HPDE6-E6E7 (cell line): ENCODE measurements around the gene GNG7.

ENCODE experiments used
- DNase-seq: peaks from one replicate; pipeline ENCODE4 v3.0.0; 2011; ENCODE audit warnings: missing footprints; ENCODE audit errors: extremely low spot score

Gene GNG7

DNA sequence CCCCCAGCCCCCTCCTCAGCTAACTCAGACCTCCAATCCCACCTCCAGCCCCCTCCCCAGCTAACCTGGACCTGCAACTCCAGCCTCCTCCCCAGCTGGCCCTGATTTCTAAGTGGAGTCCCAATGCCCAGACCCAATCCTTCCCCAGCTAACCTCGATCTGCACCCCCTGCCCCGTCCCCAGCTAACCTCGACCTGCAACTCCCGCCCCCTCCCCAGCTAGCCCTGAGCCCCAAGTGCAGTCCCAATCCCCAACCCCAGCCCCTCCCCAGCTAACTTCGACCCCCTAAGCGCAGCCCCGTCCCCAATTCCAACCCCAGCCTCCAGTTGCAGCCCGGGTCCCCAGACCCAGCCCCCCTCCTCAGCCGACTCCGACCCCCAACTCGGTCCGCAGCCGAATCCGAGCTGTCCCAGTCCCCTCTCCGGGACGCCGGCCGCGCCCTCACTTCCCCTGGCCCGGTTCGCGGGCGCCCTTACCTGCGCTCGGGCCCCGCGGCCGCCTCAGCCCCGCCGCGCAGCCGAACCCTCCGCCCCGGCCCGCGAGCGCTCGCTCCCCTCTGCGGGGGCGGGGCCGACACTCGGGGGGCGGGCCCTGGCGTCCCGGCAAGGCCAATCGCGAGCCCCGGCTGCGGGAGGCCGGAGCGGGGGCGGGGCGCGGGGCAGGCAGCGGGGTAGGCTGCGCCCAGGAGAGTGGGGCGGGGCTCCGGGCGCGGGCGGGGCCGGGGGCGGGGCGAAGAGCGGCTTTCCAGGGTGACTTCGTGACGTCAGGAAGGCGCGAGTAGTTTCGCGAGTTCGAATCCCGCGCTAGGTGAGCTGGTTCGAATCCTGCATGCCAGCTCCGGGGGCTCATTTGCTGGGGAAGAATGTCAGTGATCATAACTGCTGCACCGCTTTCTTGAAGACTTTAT is at the start of gene GNG7:
Gene GNG7, minus strand, starts transcription at position 525 of the 907 bp plus-strand sequence. CDS start 182,006 bp downstream, outside the sequence.
- peak; percentile 50 for DNase-seq

DNA sequence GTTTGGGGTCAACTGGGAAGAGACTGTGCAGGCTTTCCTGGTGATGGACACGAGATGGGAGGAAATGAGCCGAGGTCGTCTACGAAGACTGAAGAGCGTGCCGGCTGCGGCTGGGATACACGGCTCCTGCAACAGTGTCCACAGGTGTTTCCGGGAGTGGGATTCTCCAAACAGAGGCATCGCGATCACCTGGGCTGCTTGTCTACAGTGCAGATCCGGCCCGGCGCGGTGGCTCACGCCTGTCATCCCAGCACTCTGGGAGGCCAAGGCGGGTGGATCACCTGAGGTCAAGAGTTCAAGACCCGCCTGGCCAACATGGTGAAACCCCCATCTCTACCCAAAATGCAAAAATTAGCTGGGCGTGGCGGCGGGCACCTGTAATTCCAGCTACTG is 48.9 kb upstream of the GNG7 start:
- DNase-seq, result no peak

DNA sequence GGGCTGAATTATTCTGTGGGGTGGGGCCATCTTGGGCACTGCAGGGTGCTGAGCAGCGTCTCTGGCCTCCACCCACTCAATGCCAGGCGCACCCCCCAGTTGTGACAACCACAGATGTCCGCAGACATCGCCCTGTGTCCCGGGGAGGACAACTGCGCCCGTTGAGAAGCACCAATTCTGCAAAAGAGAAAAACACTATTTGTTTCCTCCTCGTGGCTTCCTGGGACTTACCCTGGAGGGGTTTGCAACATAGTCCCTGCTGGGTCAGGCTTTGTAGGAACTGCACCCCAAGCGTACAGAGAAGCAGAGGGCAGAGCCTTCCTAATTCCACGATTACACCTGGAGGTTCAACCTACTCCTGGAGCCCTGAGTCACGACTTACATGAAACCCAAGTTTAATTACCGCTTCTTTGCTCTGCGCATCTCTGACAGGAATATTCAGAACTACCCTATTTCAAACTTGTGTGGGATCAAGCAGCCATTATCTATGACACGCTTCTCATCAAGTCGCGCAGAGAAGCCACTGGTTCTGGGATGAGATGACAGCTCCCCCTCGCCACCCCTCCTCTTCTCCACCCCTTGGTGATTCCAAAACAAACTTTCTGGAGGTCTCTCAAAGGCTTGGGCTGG is 48.4 kb upstream of the GNG7 start:
- no peak for DNase-seq

DNA sequence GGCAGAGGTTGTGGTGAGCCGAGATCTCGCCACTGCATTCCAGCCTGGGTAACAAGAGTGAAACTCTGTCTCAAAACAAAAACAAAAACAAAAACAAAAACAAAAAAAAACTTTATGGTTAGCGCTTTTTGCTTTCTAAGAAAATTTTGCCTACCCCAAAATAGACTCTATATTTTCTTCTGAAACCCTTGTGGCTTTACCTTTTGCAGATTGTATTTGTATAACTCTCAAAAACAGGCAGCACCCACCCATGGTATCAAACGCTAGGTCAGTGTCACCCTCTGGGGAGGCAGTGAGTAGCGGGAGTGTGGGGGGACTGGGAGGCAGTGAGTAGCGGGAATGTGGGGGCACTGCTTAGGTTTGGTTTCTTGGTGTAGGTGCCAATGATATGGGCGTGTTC is 44.9 kb upstream of the GNG7 start:
- no peak for DNase-seq

DNA sequence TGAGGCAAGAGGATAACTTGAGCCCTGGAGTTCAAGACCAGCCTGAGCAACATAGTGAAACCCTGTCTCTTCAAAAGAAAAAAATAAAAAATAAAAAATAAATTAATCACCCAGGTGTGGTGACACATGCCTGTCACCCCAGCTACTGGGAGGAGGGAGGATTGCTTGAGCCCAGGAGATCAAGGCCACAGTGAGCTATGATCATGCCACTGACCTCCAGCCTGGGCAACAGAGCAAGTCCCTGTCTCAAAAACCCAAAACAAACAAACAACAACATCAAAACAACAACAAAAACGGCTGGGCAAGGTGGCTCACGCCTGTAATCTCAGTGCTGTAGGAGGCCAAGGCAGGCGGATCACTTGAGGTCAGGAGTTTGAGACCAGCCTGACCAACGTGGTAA is 41.6 kb upstream of the GNG7 start:
- DNase-seq, result no peak

DNA sequence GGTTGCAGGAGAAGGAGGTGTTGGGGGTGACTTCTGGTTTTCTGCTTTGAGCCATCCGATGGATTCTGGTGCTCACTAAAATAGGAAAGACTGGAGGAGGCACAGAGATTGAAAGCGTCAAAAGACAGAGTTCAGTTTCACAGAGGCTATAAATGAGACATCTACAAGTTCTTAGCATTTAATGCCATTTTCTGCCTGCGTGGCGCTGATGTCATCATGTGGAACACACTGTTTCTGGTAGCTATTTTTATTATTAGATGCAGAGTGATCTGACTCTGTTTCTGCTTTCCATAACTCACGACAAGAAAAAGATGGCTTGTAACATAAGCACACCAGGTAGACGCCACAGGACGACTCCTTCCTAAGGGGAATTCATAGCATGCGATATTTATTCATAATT is 40.6 kb upstream of the GNG7 start:
- no peak for DNase-seq

DNA sequence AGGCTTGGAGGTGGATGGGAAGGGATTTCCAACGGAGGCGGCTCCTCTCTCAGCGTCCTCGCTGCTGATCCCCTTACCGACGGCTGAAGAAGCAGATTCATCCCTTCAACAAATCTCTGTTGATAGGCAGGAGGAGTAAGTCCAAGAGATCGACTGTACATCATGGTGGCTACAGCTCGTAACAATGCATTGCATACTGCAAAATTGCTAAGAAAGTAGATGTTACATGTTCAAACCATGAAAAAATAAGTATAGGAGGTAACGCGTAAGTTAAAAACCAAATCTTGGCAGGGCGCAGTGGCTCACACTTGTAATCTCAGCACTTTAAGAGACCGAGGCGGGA is 37.8 kb upstream of the GNG7 start:
- DNase-seq, result no peak

DNA sequence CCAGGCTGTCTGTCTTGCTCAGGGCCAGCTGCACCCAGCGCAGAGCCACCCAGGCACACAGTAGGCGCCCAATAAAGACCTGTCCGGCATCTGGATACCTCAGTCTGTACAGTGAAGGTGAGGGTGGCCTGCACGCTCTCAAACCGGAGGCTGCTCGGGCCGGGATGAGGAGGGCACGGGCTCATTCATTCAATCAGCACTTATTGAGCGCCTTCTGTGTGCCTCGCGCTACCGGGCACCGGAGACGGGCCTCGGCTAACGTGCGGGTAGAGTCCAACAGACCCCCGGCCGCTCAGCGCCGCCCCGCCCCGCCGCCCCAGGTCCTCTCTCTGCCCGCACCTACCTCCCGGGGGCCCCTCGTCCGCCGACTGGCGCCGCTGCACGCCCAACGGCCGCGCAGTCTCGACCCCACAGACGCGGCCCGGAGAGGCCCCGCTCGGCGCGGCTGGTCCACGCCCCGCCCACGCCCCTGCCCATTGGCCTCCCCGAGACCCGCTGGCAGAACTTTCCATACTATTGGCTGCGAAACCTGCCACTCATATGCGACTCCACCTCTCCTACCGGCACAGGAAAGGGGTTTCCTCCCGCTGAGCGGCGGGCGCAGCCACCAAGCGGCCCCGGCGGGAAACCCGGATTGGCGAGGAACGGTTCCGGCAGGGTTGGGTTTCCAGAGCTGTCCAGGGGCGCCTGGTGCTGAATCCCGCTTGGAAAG is 37.3 kb upstream of the GNG7 start, which contains the start of gene SLC39A3:
Gene SLC39A3, minus strand, starts transcription at position 416 of the 712 bp plus-strand sequence. CDS start 2,760 bp downstream, outside the sequence.
- DNase-seq, result peak; percentile 100

DNA sequence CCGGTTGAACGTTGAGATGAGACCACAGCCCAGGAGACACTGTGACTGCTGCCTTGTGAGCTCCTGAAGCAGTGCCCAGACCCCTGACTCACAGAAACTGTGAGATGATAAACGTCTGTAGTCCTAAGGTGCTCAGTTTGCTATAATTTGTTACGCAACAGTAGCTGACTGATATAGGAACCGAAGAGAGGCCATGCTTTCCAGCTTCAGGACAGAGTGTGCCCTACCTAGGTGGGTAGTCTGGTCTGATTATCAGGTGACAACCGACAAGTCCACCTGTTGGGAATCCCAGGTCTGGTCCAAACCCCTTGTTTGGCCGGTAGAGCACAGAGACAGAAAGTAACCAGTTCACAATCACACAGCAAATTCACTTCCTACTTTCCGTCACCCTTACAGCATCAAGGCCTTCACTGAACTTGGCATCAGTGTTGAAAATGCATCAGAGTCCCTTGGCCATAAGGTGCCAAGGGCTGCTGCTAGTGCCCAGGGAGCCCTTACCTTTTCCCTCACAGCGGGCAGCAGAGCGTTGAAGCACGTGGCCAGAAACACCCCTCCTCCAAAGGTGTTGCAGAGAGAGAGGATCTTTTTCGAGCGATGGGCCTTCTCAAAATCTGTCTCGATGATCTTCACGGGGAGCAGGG is 34.2 kb upstream of the GNG7 start:
- no peak for DNase-seq

DNA sequence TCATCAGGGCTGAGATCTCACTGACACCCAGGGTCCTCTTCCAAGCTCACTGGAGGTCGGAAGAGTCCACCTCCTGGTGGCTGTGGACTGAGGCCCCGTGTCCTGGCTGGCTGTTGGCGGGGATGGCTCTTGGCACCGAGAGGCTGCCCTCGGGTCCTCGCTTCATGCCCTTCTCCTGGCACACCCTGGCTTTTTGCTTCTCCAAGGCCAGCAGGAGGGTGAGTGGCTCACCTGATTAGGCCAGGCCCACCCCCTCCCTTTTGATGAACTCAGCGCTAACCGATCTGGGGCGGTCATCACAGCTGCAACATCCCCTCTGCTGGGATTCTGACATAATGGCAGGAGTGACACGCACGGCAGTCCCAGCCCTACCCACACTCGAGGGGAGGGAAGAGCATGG is 32.9 kb upstream of the GNG7 start:
- DNase-seq, result no peak

DNA sequence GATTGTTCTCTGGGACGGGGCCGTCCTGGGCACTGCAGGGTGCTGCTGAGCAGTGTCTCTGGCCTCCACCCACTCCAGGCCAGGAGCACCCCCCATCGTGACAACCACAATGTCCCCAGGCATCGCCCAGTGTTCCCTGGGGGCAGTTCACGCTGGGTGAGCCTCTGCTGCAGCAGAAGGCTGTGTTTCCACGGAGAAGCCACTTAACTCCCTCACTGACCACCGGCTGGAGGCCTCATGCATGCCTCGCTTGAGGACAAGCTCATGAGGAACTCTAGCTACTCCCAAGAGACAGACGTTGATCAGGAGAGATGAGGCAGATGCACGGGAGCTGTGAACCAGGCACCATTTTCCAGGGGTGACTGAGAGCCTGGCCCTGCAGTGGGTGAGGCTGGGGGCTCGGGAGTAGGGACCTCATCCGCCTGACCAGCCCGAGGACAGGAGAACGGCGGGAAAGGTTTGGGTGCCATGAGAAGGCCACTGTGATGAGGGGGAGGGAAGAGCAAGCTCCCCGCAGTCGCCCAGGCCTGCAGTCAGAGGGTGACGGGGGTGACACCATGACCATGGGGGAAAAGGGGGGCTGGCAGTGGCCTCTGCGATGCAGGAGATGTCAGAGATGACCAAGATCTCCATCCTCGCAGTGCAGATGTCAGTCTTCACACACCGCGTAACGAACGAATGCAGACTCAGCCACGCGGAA is 32.2 kb upstream of the GNG7 start:
- DNase-seq, result no peak

DNA sequence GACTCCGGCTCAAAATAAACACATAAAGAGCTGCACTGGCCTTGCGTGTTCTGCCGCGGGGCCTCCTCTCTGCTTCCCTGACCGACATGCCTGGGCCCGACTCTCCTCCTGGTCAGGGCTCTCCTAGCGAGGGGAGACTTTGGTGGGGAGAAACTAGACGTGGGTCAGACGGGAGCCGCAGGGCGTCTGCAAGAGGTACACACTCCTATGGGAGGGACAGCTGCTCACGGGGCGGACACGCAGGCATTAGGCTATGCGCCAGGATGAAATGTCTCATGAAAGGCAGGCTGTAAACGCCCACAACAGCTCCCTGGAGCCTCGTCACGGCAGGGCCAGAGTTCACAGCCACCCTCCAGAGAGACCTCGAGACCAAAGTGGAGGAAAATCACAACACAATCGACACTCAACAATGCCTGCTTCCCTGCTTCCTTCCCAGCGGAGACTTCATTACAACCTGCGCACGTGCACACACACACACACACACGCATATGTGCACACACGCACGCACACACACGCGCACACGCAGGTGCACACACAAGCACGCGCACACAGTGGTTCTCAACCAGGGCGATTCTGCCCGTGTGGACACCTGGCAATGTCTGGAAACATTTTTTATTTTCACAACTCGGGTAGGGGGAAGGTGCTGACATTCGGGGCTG is 31.6 kb upstream of the GNG7 start:
- no peak for DNase-seq

DNA sequence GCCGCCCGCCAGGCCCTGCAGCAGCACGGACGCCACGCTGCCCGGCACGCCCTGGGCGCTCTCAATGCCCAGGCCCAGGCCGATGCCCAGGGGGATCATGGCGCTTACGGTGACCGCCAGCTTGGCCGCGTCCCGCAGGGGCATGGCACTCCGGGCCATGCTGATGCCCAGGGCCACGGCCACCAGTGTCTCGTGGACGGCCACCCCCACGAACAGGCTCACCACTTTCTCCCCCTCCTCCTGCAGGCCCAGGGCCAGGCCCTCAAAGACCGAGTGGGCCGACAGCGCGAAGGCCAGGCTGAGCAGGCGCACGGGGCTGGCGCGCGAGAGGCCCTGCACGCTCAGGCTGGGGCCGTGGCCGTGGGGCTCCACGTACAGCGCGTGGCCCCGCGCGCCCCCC is 30.4 kb upstream of the GNG7 start:
- no peak for DNase-seq

DNA sequence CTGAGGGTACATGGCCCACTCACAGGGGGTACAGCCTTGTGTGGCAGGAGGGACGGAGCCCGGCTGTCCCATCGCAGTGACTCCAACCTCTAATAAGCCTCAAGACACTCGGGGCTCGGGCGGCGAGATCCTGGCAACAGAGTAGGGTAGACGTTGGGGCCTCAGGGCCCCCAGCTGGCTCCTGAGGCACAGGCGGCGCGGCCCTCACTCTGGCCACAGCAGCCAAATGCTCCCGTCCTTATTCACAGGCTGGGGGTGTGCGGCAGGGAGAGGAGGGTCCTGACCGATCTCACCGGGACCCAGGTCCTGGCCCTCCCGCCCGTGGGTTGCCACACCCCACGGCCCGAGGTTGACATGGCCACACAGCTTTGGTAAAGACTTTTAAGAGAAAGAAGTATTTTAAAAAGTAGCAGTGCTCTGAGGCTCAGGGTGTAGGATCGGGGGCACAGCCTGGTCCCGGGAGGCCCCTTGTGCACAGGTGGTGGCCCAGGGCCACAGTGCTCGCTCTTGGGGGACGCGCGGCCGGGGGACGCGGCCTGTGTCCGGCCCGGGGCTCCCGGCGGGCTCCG is 29.7 kb upstream of the GNG7 start:
- DNase-seq, result no peak

DNA sequence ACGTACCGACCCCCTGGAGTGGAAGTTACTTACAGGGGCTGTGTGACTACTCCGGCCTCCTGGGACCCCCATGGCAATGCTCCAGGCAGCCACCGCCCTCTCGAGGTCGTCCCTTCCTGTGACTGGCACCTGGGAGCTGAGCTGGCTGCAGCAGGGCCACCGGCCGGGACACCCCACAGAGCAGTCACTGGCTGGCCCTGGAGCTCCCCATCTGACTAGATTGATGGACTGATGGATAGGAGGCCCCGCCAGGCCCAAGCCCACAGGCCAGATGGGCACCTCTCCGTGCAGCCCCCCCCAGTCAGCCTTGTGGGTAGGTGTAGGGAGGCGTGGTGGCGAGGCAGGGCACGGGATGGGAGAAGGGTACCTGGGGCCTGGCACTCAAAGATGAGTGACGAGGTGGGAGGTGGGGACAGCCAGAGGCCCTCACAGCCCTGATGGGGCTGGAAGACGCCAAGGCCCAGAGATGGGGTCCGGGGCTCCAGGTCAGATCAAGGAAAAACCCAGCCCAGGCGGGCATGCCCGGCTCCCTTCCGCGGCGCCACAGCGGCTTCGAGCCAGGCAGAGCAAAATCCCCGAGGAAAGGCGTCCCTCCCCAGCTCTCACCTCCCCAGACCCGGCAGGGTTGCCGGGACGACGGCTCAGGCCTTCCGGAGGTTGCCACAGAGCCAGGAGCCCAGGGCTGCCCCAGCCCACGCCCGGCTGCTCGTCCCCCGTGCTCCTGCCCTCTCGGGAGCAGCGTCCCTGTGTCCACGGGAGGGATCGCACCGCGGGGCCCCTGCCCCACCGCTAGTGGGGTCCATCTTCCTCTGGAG is 28.9 kb upstream of the GNG7 start:
- no peak for DNase-seq

DNA sequence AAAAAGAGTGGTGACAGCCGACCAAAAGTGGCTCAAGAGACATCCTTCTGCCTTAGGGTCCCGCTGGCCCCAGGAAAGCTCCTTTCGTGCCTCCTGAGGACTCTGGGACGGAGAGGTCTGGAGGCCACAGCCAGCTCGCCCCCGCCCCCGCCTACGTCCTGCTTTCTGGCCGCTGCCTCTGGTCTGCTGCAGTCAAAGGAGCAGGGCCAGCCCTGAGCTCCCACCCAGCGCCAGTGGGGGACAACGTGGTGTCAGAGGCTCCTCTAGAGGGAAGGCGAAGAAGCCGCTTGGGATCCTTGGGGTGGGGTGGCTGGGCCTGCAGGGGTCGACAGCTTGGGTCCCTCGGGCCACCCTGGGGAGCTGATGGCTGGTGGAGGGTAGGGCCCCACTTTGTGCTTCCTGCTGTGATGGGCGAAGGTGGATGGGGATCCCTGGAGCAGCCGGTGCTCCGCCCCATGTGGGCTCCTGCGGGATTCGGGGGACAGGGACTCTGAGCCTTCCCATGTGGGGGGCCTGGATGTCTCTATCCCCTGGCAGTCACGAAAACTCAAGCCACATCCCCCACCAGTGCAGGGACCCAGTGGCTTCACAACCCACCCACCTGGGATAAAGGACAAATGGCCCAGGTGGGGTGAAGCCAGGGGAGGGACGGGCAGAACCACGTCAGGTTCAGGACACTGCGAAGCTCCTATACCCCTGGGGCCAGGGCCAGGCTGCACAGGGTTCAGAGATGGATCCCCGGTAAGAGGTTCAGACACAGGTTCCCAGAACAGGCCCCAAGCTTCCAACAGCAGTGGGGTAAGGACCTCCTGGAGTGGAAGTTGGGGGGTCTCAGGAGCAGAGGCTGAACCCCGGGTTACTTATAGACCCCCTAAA is 27.7 kb upstream of the GNG7 start:
- DNase-seq, result no peak

DNA sequence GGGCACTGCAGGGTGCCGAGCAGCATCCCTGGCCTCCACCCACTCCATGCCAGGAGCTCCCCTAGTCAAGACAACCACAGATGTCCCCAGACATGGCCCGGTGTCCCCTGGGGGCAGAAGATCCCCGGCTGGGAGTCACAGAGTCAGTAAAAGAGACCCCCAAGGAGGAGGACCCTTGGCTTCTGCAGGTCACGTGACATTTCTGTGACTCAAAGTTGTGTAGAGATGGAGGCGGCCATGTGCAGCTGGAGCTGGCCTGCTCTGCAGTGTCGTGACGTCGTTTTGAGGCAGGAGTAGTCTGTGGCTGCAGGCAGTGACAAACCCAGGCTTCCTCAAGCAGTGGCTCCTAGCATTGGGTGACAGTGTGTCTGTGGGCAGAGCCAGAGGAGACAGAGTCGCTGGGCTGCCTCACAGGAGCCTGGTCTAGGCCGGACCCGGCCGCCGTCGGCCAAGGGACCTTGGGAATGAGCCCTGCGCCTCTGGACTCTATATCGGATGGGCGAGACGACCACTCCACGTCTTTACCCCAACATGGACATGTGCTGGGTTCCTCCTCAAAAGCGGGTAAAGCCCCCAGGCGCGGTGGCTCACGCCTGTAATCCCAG is 26.4 kb upstream of the GNG7 start:
- no peak for DNase-seq

DNA sequence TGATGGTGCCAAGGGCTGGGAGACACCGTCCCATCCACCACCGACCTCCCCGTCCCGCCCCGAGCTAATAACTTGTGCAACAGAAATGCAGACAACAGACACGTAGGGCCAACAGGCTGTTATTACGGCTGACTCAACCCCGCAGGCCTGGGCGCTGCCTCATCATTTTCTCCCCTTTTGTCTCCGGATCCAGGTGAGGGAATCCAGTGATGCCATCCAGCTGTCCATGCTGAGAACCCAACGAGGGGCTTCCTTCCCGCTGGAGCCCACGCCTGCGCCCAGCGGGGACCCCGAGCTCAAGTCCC is 25.1 kb upstream of the GNG7 start:
- DNase-seq, result peak; percentile 77
